HUDEP-2 (cell line): Measurements from ENCODE around the gene HAT1.

Source experiments
- DNase-seq, 76 experiments: peaks; one replicate each; lab custom pipeline; 2025; ENCODE audit not compliant: unreplicated experiment in 76 of 76; lab: John Stamatoyannopoulos, UW

HAT1 gene

GRCh38 chr2:172021074-172021931, 99.0 kb downstream of the HAT1 start:
- DNase-seq: no peak

GRCh38 chr2:172021955-172022354, 99.7 kb downstream of the HAT1 start:
- no peak for DNase-seq

DNA sequence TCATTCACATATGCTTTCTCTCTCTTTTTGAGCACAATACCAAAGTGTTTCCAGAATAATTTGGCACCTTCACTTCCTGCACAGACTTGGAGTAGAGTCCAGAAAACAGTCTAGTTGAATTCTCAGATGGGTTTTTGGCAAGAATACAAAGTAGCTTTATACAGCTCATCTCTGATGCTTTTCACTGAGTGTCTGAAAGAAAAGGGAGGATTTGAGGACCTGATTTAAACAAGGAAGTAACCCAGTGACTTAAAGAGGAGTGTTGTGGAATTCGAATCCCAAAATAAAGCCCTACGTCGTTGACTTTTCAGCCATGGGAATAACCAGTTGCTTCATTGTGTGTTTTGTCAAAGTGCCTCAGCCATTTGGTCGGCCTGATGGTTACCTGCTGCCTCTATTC, 109.3 kb downstream of the HAT1 start:
- DNase-seq: no peak
